GM21360 (cell line): ENCODE data around the gene SFT2D1.

ENCODE experiments used
- ATAC-seq: cut with Tn5 transposase; IDR thresholded peaks from one replicate; pipeline ENCODE4 v1.9.1; 2021; ENCODE audit warnings: mild to moderate bottlenecking, moderate library complexity; ENCODE audit not compliant: unreplicated experiment

Gene SFT2D1

GRCh38 chr6:166308769-166309589, 33.4 kb downstream of the SFT2D1 start:
- ATAC-seq = no peak

GRCh38 chr6:166308033-166308768, 34.1 kb downstream of the SFT2D1 start, which contains the start of gene PRR18:
Gene PRR18, minus strand, starts transcription at chr6:166308392. Its CDS starts 250 bp downstream, at chr6:166308142.
- peak; percentile 59 for ATAC-seq

- ATAC-seq = peak; percentile 25
Measured at GRCh38 chr6:166307082-166308032, 35.0 kb downstream of the SFT2D1 start.

- no peak for ATAC-seq
Measured at GRCh38 chr6:166306378-166307081, 35.8 kb downstream of the SFT2D1 start.

GRCh38 chr6:166305562-166306117, 36.7 kb downstream of the SFT2D1 start:
- no peak for ATAC-seq

GRCh38 chr6:166304106-166304505, 38.2 kb downstream of the SFT2D1 start:
- ATAC-seq = no peak

GRCh38 chr6:166301611-166302529, 40.5 kb downstream of the SFT2D1 start:
- ATAC-seq = no peak

- no peak for ATAC-seq
Measured at GRCh38 chr6:166300357-166300987, 41.9 kb downstream of the SFT2D1 start.

GRCh38 chr6:166297606-166298005, 44.7 kb downstream of the SFT2D1 start:
- no peak for ATAC-seq

GRCh38 chr6:166296035-166296883, 46.1 kb downstream of the SFT2D1 start:
- no peak for ATAC-seq

- ATAC-seq = no peak
Measured at GRCh38 chr6:166293731-166294584, 48.4 kb downstream of the SFT2D1 start.

GRCh38 chr6:166289207-166290060, 52.9 kb downstream of the SFT2D1 start:
- no peak for ATAC-seq

GRCh38 chr6:166286839-166287271, 55.5 kb downstream of the SFT2D1 start:
- peak; percentile 95 for ATAC-seq

GRCh38 chr6:166285233-166285632, 57.1 kb downstream of the SFT2D1 start:
- no peak for ATAC-seq

GRCh38 chr6:166284640-166285039, 57.7 kb downstream of the SFT2D1 start:
- ATAC-seq = no peak
